ENCODE data around the gene ZNF221. TPM values are rescaled to one million over a fixed set of nuclear protein-coding genes. Genes with fewer than 3 reads are reported as not detected.

ZNF221 gene
- total and polyA plus RNA-seq, 9 of the 15 experiments (the other 6 are each of a cell fraction or from before 2014, with no cell fraction given), result 0.32 to 1.4 (median 0.45) TPM

- TF ChIP-seq REST (IDR thresholded peaks at IDR 0.05; ENCODE audit: borderline replicate concordance) (no peak), REST (CRISPR knock-in tag; IDR thresholded peaks at IDR 0.05; ENCODE audit: low read depth) (no peak), ZNF695 (CRISPR knock-in tag; IDR thresholded peaks at IDR 0.05) (no peak), CEBPZ (IDR thresholded peaks at IDR 0.05; ENCODE audit: borderline replicate concordance, low read depth, low read length) (no peak)
These were observed 42.4 kb upstream of the ZNF221 start (continued) for GRCh38 chr19:43908659-43909058.
